DLD1 (cell line): Measurements from ENCODE around the gene TPPP.
"Not testable (repeated sequence)": the region's sequence is repeated elsewhere in the genome, so short reads cannot be mapped to it uniquely, and the experiment has no call there.

Experiments used
- in situ Hi-C: cut with HindIII; loops from 2 replicates; pipeline ENCODE4 v1.10.0; 2017; ENCODE audit warnings: low sequenced_read_pairs

TPPP gene

GRCh38 chr5:694042-694431, 885 bp upstream of the TPPP start:
- in situ Hi-C loops: not testable (repeated sequence)

GRCh38 chr5:692529-693041, 567 bp downstream of the TPPP start:
- in situ Hi-C loops: not testable (repeated sequence)

GRCh38 chr5:691817-692528, 1.2 kb downstream of the TPPP start:
- in situ Hi-C loops: no loop called here

GRCh38 chr5:691049-691448, 2.1 kb downstream of the TPPP start:
- in situ Hi-C loops: not testable (repeated sequence)

GRCh38 chr5:690293-690692, 2.9 kb downstream of the TPPP start:
- in situ Hi-C loops: not testable (repeated sequence)

GRCh38 chr5:688348-689010, 4.7 kb downstream of the TPPP start:
- in situ Hi-C loops: not testable (repeated sequence)

GRCh38 chr5:686936-687335, 6.2 kb downstream of the TPPP start:
- in situ Hi-C loops: not testable (repeated sequence)

- in situ Hi-C loops: not testable (repeated sequence)
Observed at GRCh38 chr5:686172-686523, 7.0 kb downstream of the TPPP start.

GRCh38 chr5:685262-686171, 7.6 kb downstream of the TPPP start:
- in situ Hi-C loops: no loop called here

- in situ Hi-C loops: no loop called here
Observed at GRCh38 chr5:684751-685216, 8.4 kb downstream of the TPPP start.

- in situ Hi-C loops: no loop called here
Observed at GRCh38 chr5:683551-684481, 9.3 kb downstream of the TPPP start.

GRCh38 chr5:682651-683358, 10.3 kb downstream of the TPPP start:
- in situ Hi-C loops: not testable (repeated sequence)

GRCh38 chr5:682216-682615, 10.9 kb downstream of the TPPP start:
- in situ Hi-C loops: not testable (repeated sequence)

- in situ Hi-C loops: not testable (repeated sequence)
Observed at GRCh38 chr5:681317-682191, 11.6 kb downstream of the TPPP start.

- in situ Hi-C loops: not testable (repeated sequence)
Observed at GRCh38 chr5:680836-681235, 12.3 kb downstream of the TPPP start.

- in situ Hi-C loops: not testable (repeated sequence)
Observed at GRCh38 chr5:680118-680795, 12.9 kb downstream of the TPPP start.

GRCh38 chr5:679166-679895, 13.8 kb downstream of the TPPP start:
- in situ Hi-C loops: not testable (repeated sequence)
